ENCODE measurements around the gene RAPGEF4.
A peak's percentile ranks its signal among the peaks of the same experiment; 100 is the strongest.

RAPGEF4 gene

GRCh38 chr2:172735582-172736423 is at the start of gene RAPGEF4 (continued):
- TF ChIP-seq PRDM2 (tag by site-specific recombination; IDR thresholded peaks at IDR 0.05; ENCODE audit: borderline replicate concordance) (no peak), ZBTB48 (tag by site-specific recombination; IDR thresholded peaks at IDR 0.05) (0 out of 2 replicates have a peak, but pooled peaks have one; percentile 21), ZNF426 (tag by site-specific recombination; IDR thresholded peaks at IDR 0.05) (no peak), ZNF274 (IDR thresholded peaks at IDR 0.05; ENCODE audit: low read length) (no peak), ZNF274 (tag by site-specific recombination; IDR thresholded peaks at IDR 0.05; ENCODE audit: borderline replicate concordance) (no peak), ZNF488 (tag by site-specific recombination; IDR thresholded peaks at IDR 0.05) (no peak), ZNF785 (tag by site-specific recombination; IDR thresholded peaks at IDR 0.05) (no peak)

GRCh38 chr2:172693037-172693436 is 42.6 kb upstream of the RAPGEF4 start:
- CTCF ChIA-PET = interaction anchor here (0.9 kb wide), 2 partner anchors 33 to 117 kb away, joined by 3 read pairs; no protein-coding TSS in a partner anchor
- H3K4me3 ChIP-seq (ENCODE audit: low read depth, low read length) = no peak overlapping the region
- no peaks in the 10 kb centered on the region for H3K36me3 ChIP-seq (ENCODE audit: control insufficient read depth in 2 of 2, insufficient read depth in 1 of 2, low read length in 2 of 2)
- no peak overlapping the region for H3K27ac ChIP-seq (ENCODE audit: extremely low read depth, low read depth, low read length)
- H3K4me1 ChIP-seq (ENCODE audit: control insufficient read depth, insufficient read depth, low read length) = peaks cover 8% of the 10 kb centered on the region
- H3K9me3 ChIP-seq (ENCODE audit: control insufficient read depth, insufficient read depth, low read depth, low read length) = no peaks in the 10 kb centered on the region
- POLR2A ChIA-PET = interaction anchor here (0.5 to 1.4 kb wide), 2 partner anchors 9 to 251 kb away, joined by 3 to 4 read pairs; no protein-coding TSS in a partner anchor
- no peak for TF ChIP-seq SCRT1 (tag by site-specific recombination; IDR thresholded peaks at IDR 0.05; ENCODE audit: borderline replicate concordance)
- 0 out of 2 replicates have a peak, but pooled peaks have one; percentile 22 for TF ChIP-seq ZBTB44 (tag by site-specific recombination; IDR thresholded peaks at IDR 0.05)
- peak; percentile 77 for TF ChIP-seq ZEB2 (tag by site-specific recombination; IDR thresholded peaks at IDR 0.05)
- peak; percentile 93 for TF ChIP-seq PRDM10 (tag by site-specific recombination; IDR thresholded peaks at IDR 0.05)
- TF ChIP-seq ZNF184 (tag by site-specific recombination; IDR thresholded peaks at IDR 0.05) = peak; percentile 77; the same call in 1 of the 2 replicates
- TF ChIP-seq ZNF24 (tag by site-specific recombination; IDR thresholded peaks at IDR 0.05) = peak; percentile 73; the same call in 1 of the 2 replicates
- TF ChIP-seq ZFHX2 (tag by site-specific recombination; conservative IDR thresholded peaks at IDR 0.05) = peak; percentile 42; the same call in 1 of the 2 replicates
- 0 out of 2 replicates have a peak, but pooled peaks have one; percentile 28 for TF ChIP-seq ZBTB21 (tag by site-specific recombination; IDR thresholded peaks at IDR 0.05)
- no peak for TF ChIP-seq ZNF174 (tag by site-specific recombination; IDR thresholded peaks at IDR 0.05)
- no peak for TF ChIP-seq ZNF148 (tag by site-specific recombination; IDR thresholded peaks at IDR 0.05; ENCODE audit: borderline replicate concordance)
- no peak for TF ChIP-seq ZSCAN4 (tag by site-specific recombination; IDR thresholded peaks at IDR 0.05)
